Astrocyte of the spinal cord (primary cell): ENCODE results near the gene MAST4.

ENCODE experiments used
- DNase-seq: peaks from one replicate; pipeline ENCODE4 v3.0.0; 2011; ENCODE audit warnings: low read depth, low spot score
- H3K4me3 ChIP-seq: 2 replicates; pipeline ENCODE4 v1.5.1; 2011; ENCODE audit warnings: low read depth, mild to moderate bottlenecking, low read length, moderate library complexity
- in situ Hi-C: cut with HindIII; loops from 2 replicates; pipeline ENCODE4 v1.10.0; 2017; ENCODE audit warnings: low sequenced_read_pairs
- TF ChIP-seq, protein P1 (sequence below): IDR thresholded peaks from 2 replicates; pipeline ENCODE4 v1.5.1; 2012; ENCODE audit warnings: low read depth, mild to moderate bottlenecking, low read length, inconsistent platforms

Gene MAST4

DNA sequence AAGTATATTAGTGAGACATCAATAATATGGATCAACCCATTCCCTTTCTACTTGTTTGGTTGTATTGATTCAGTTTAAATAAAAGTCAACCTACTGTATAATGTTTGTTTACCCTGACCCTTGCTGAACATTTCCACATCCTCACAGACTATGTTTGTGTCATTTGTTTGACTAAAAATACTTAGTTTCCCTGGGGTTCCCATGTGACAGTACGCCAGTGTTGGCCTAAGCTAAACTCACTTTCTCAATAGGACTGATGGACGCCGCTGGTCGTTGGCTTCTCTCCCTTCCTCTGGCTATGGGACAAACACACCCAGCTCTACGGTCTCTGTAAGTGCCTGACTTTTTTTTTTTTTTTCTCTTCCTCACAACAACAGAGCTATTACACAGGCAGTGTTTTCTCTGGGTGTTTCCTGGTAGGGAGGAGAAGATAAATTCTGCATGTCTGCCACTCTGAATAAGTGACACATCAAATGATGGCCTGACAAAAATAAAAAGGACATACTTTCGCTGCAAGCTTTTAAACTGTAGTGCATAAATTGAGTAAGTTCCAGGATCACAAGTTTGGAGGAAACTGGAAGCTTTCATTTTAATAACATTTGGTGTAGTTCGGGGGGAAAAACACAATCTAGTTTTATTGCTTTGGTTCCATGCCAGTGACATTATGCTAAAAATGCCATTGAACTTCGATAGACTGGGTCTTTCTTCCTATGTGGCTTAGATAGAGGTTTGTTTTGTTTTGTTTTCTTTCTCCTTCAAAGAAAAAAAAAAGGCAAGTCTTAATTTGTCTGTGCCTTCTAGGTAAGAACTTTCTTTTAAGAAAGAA lies 499.4 kb downstream of the MAST4 start:
- TF ChIP-seq, protein P1, sequence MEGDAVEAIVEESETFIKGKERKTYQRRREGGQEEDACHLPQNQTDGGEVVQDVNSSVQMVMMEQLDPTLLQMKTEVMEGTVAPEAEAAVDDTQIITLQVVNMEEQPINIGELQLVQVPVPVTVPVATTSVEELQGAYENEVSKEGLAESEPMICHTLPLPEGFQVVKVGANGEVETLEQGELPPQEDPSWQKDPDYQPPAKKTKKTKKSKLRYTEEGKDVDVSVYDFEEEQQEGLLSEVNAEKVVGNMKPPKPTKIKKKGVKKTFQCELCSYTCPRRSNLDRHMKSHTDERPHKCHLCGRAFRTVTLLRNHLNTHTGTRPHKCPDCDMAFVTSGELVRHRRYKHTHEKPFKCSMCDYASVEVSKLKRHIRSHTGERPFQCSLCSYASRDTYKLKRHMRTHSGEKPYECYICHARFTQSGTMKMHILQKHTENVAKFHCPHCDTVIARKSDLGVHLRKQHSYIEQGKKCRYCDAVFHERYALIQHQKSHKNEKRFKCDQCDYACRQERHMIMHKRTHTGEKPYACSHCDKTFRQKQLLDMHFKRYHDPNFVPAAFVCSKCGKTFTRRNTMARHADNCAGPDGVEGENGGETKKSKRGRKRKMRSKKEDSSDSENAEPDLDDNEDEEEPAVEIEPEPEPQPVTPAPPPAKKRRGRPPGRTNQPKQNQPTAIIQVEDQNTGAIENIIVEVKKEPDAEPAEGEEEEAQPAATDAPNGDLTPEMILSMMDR = no peak
- H3K4me3 ChIP-seq = no peak overlapping the region
- peak; percentile 60 for DNase-seq
- in situ Hi-C loops = no loop called here

DNA sequence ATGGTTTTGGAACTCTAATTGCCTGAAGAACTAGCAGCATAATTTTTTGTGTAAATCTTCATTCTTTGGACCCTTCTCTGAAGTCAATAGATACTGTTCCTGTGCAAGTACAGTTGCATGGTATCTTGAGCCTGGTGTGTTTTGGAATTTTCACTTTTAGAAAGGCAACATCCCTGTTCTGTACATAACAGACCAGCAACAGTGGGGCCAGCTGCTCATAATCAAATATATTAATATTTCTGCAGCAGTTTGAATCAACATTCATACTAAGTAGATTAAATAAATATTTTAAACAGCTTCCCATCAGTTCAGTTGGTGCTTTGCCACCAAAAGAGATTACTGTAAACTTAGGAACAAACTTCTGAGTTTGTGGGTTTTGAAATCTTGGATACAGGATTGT lies 502.5 kb downstream of the MAST4 start:
- TF ChIP-seq, protein P1 = no peak
- in situ Hi-C loops = no loop called here
- no peak for DNase-seq
- H3K4me3 ChIP-seq = no peak overlapping the region

DNA sequence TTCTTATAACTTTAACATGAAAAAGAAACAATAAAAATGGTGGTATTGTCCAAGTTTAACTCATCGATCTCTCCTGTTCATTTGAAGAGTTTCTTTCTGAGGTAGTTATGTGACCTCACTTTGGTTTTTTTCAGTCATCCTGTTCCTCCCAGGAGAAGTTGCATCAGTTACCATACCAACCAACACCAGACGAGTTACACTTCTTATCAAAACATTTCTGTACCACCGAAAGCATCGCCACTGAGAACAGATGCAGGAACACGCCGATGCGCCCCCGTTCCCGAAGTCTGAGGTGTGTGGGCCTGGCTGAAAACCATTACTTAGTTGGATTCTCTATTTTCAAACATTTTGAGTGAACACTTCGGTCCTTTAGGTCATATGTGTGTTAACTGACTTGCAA lies 504.1 kb downstream of the MAST4 start:
- in situ Hi-C loops = no loop called here
- no peak for DNase-seq
- TF ChIP-seq, protein P1 = no peak

DNA sequence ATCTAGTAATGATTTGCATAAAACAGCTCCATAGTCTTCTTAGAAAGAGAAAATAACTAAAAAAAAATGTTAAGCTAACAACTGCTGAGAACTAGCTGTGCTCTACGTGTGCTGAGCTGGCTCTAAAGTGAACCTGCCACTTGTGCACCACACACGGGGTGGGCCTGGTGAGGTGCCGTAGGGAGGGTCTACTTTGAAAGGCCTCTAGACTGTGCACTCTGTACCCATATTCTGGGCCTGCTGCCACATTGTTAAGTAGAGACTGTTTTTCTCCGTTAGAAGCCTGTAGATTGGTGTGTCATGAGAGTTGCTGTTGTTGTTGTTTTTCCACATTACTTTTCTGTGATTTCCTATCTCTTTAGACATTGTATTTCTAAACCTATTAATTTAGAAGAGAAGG lies 506.5 kb downstream of the MAST4 start:
- H3K4me3 ChIP-seq = no peak overlapping the region
- TF ChIP-seq, protein P1 = no peak
- DNase-seq = no peak
- in situ Hi-C loops = no loop called here

More for the DNA sequence above, 504.1 kb downstream of the MAST4 start:
- no peak overlapping the region for H3K4me3 ChIP-seq

DNA sequence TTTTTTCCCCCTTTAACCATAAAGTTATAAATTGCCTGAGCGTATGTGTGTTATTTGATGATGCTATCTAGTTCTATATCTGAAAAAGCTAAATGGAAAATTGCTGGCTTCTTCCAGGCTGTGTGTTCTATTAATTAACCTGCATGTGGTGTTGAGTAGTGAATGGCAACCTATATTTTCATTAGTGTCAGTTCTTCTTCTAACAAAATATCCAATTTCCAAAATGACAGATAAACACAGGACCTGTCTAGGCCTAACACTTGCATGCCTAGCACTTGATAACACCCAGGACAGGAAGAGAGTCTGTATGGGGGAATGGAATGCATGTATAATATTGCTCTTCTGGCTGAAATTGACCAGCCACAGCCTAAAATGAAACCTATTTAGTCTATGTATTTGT lies 508.7 kb downstream of the MAST4 start:
- TF ChIP-seq, protein P1 = no peak
- in situ Hi-C loops = no loop called here
- H3K4me3 ChIP-seq = no peak overlapping the region
- DNase-seq = no peak

DNA sequence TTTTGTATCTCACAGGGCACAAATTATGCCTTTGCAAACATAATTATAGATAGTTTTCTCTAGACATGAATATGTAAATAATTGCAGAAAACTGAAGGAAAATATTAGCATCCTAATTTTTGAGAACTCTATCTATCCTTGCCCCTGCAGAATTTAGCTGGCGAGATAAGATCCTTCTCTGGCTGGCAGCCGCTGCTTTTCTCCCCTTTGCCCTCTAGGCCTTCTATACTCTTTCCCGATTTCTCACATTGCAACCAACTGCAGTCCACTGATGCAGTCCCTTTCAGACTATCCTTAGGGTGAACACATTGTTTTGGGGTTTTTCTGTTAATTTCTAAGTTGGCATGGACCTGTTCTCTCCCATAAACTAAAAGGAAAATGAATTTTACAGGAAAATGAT lies 509.1 kb downstream of the MAST4 start:
- DNase-seq = no peak
- H3K4me3 ChIP-seq = no peak overlapping the region
- TF ChIP-seq, protein P1 = no peak
- in situ Hi-C loops = no loop called here
